CD4-positive, alpha-beta T cell treated with Interleukin-15 for 4 hours (primary cell): Measurements from ENCODE around the gene KIDINS220.

Experiments
- DNase-seq: peaks from one replicate; pipeline ENCODE4 v3.0.0-alpha.2; 2020; ENCODE audit warnings: low spot score

The KIDINS220 gene

GRCh38 chr2:8805278-8806210 lies 31.9 kb downstream of the KIDINS220 start:
- no peak for DNase-seq

- DNase-seq: peak; percentile 1
Measured at GRCh38 chr2:8803658-8804379, 33.6 kb downstream of the KIDINS220 start.

- no peak for DNase-seq
Measured at GRCh38 chr2:8802741-8803140, 34.7 kb downstream of the KIDINS220 start.

- no peak for DNase-seq
Measured at GRCh38 chr2:8800821-8801220, 36.6 kb downstream of the KIDINS220 start.

GRCh38 chr2:8800218-8800617 lies 37.2 kb downstream of the KIDINS220 start:
- no peak for DNase-seq

- no peak for DNase-seq
Measured at GRCh38 chr2:8799004-8799403, 38.4 kb downstream of the KIDINS220 start.

GRCh38 chr2:8798393-8798792 lies 39.0 kb downstream of the KIDINS220 start:
- no peak for DNase-seq

- no peak for DNase-seq
Measured at GRCh38 chr2:8797682-8798081, 39.7 kb downstream of the KIDINS220 start.

GRCh38 chr2:8796878-8797550 lies 40.4 kb downstream of the KIDINS220 start:
- DNase-seq: no peak

- DNase-seq: no peak
Measured at GRCh38 chr2:8796315-8796848, 41.0 kb downstream of the KIDINS220 start.

- DNase-seq: no peak
Measured at GRCh38 chr2:8794923-8795825, 42.2 kb downstream of the KIDINS220 start.

- DNase-seq: no peak
Measured at GRCh38 chr2:8790739-8791162, 46.7 kb downstream of the KIDINS220 start.

GRCh38 chr2:8786463-8786862 lies 51.0 kb downstream of the KIDINS220 start:
- DNase-seq: no peak

- DNase-seq: no peak
Measured at GRCh38 chr2:8779795-8780671, 57.4 kb downstream of the KIDINS220 start.

GRCh38 chr2:8774371-8774770 lies 63.0 kb downstream of the KIDINS220 start:
- DNase-seq: no peak

GRCh38 chr2:8767324-8767723 lies 70.1 kb downstream of the KIDINS220 start:
- DNase-seq: no peak

GRCh38 chr2:8761529-8762164 lies 75.8 kb downstream of the KIDINS220 start:
- peak; percentile 2 for DNase-seq

- no peak for DNase-seq
Measured at GRCh38 chr2:8756716-8757115, 80.7 kb downstream of the KIDINS220 start.

- no peak for DNase-seq
Measured at GRCh38 chr2:8756230-8756629, 81.2 kb downstream of the KIDINS220 start.
